C4-2B (cell line): ENCODE results near the gene ULK3.

Experiments used
- CTCF ChIP-seq: fragments of 450-650 bp; conservative IDR thresholded peaks from 2 replicates; pipeline ENCODE4 v1.5.1; 2017; ENCODE audit warnings: mild to moderate bottlenecking
- ZFX ChIP-seq: fragments of 450-650 bp; IDR thresholded peaks from 2 replicates; pipeline ENCODE4 v1.6.1; 2017

- TF ChIP-seq CTCF = no peak
- TF ChIP-seq ZFX = no peak
These were observed 12.9 kb upstream of the ULK3 start for GRCh38 chr15:74855857-74856256.
